Activated CD4-positive, alpha-beta T cell treated with anti-CD3 and anti-CD28 coated beads for 48 hours (primary cell): Measurements from ENCODE around the gene SLC25A25.

ENCODE experiments used
- DNase-seq: peaks from one replicate; pipeline ENCODE4 v3.0.0-alpha.2; 2020

Gene SLC25A25

DNA sequence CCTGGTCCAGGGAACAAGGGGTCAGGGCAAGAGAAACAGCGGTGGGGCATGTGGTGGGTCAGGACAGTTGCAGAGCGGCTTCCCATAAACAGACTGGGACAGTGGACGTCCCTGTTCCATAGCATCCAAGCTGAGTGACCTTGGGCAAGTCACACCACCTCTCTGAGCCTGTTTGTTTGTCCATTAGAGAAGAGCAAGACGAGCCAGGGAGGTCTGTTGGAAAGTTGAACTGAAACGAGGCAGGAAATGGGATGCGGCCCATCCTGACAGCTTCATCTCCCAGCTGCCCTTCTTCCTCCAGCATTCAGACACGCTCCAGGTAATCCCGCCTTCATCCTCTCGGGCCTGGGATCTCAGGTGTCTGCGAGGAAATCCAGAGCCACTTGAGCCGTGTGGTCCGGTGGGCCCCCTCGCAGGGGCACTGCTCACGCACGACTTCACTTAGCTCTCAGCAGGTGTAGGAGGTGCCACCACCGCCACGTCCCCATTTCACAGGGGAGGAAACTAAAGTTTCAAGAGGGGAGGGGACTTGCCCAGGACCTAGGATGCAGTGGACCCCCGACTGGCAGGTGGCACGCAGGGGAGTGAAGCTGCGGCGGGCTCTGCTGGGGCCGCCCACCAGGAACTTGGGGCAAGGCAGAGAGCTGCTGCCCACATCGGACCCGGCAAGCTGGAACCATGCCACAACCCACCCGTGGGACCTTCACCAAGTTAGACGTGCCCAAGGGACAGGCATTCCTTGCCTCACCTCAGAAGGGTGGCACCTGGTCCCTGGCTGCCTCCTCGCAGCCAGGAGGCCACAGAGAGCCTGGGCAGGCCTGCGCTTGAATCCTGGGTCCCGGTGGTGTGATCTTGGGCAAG, 46.5 kb downstream of the SLC25A25 start:
- DNase-seq: no peak

DNA sequence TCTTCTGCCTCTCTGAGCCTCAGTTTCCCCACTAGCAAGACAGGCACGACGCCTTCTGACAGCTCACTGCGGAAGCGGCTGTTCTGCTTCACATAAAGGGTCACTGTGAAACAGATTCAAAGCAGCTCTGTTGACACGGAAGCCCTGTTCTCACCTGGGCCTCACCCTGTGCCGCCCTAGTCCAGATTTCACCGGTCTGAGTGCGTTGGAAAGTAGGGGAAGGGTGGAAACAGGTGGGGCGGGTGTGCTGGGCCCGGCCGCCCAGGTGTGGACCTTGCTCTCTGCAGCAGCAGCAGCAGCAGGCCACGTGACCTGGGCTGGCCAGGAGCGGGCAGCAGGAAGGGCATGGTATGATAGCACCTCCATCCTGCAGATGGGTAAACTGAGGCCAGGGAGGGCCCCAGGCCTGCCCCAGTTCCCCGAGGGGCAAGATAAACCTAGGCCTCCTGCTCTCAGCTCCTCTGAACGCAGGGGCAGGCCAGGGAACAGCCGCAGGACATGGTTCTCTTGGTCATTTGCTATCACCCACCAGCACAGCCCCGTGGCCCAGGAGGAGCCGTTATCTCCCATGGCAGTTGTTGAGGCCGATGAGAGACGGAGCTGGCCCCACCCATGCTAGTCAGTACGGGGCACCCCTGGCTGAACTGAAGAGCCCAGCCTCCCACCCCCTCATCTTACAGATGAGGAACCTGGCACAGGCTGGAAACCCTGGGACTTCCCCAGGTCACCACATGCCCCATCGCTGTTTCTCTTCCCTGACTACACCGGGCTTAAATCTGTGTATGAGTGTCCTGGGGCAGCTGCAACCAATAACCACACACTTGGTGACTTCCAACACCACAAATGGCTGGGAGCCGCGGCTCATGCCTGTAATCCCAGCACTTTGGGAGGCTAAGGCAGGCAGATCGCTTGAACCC, 47.4 kb downstream of the SLC25A25 start:
- DNase-seq: peak; percentile 24

DNA sequence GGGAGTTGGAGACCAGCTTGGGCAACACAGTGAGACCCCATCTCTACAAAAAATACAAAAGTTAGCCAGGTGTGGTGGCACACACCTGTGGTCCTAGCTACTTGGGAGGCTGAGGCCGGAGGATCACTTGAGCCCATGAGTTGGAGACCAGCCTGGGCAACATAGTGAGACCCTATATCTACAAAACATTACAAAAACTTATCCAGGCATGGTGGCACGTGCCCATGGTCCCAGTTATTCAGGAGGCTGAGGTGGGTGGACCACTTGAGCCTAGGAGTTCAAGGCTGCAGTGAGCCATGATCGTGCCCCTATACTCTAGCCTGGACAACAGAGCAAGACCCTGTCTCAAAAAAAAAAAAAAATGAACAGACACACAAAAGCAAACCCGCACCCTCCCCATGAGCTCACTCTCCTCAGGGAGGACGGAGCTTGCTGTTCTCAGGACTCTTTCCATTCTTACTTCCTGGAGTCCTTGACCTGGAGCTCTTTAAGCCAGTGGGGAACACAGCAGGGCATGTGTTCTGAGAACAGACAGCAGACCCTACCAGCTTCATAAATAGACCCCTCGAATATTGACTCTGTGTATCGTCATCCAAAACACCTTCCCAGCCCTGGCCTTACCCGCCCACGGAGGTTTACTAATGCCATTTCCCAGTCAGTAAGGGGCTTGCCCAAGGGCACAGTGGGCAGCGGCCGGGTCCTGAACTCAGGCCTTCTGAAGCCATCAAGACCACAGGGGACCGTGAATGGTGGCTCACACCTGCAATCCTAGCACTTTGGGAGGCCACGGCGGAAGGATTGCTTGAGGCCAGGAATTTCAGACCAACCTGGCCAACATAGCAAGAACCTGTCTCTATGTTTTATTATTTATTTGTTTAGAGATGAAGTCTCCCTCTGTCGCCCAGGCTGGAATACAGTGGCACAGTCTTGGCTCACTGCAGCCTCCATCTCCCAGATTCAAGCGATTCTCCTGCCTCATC, 48.4 kb downstream of the SLC25A25 start:
- no peak for DNase-seq

DNA sequence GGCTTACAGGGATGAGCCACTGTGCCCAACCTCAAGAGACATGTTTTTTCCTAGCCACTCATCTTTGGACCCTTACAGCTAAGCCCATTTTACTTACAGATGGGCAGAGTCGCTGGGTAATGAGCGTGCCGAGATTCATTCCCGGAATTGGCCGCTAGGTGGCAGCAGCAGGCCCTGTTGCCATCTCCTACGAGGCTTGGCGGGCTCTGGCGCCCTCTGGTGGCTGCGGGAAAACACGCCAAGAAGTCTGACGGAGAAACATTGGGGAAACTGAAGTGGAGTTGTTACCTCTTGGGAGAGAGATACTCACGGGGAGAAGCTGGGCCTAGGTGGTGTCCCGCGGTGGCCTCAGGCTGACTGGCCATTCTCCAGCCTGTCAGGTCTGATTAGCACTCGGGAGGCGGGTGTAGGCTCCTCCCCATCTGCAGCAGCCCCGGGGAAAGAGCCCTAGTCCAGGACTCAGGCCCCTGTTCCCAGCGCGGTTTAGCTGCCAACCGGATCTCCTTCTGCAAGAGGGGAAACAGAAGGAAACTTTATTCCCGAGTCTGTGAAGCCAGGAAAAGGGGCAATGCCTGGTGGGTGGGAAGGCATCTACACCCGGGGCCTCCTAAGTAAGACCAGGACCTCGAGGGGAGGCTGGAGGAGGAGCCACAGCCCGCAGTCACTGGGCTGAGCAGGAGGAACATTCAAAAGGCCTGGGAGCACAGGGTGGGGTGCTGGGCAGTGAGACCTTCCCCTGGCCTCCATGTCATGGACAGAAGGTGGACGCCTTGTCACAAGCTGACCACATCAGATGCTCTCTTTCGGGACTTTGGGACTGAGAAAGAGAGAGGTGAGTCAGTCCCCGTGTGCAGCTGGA, 49.8 kb downstream of the SLC25A25 start:
- DNase-seq: peak; percentile 98

DNA sequence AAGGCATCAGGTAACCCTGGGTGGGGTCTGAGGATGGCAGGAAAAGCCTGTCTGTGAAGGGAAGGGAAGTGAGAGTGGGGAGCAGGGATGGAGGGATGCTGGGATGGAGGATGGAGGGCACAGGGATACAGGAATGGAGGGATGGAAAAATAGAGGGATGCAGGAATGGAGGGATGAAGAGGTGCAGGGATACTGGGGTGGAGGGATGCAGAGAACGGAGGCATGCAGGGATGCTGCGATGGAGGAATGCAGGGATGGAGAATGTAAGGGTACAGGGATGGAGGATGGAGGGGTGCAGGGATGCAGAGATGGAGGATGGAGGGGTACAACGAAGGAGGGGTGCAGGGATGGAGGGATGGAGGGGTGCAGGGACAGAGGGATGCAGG, 50.4 kb downstream of the SLC25A25 start:
- no peak for DNase-seq

DNA sequence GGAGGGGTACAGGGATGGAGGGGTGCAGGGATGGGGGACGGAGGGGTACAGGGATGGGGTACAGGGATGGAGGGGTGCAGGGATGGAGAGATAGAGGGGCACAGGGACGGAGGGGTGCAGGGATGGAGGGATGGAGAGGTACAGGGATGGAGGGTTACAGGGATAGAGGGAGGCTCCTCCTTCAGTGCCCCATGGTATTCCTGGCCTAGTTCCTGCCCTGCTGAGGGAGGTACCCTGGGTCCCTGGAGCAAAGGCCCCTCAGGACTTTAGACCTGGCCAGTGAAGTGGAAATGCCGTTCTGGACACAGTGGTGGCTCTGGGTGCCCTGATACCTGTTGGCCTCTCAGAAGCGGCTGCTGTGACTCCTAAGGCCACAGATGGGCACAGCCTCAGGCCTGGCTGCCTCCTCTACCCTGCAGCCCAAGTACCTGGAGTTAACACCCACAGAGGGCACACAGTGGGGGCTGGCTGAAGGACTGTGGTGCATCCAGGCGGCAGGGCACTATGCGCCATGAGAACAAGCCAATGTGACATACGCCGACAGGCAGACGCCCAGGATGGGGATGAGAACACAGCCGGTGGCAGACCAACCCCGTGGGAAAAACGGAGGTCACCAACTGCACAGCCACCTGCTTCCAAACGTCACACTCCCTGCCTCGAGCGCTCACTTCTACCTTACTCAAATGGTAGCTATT, 51.1 kb downstream of the SLC25A25 start:
- DNase-seq: no peak

DNA sequence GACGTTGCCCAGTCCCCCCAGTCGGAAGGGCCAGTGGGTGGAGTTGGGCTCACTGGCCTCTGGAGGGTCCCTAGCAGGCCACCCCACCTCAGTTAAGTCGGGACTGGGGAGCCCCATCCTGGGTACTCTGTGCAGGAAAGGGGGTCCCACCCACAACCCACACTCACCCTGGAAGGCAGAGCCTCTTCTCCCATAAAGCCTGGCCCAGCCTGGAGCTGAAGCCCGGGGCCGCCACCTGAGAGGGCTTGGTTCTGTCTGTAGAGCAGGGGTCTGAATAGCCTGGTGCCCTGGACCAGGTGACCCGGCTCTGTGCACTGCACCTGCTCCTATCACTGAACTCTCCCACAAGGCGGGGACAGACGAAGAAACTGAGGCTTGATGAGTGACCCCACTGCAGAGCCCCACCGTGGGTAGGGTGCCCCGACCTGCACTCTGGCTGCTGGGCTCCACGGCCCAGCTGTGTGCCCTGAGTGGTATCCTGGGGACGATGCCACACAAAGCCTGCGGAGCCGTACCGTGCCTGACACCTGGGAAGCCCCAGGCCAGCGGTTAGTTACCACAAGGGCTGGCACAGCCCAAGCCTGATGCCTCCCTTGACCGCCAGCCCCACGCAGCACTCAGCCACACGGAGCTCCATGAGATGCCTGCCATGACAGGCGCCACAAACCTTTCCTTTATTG, 52.2 kb downstream of the SLC25A25 start:
- no peak for DNase-seq

DNA sequence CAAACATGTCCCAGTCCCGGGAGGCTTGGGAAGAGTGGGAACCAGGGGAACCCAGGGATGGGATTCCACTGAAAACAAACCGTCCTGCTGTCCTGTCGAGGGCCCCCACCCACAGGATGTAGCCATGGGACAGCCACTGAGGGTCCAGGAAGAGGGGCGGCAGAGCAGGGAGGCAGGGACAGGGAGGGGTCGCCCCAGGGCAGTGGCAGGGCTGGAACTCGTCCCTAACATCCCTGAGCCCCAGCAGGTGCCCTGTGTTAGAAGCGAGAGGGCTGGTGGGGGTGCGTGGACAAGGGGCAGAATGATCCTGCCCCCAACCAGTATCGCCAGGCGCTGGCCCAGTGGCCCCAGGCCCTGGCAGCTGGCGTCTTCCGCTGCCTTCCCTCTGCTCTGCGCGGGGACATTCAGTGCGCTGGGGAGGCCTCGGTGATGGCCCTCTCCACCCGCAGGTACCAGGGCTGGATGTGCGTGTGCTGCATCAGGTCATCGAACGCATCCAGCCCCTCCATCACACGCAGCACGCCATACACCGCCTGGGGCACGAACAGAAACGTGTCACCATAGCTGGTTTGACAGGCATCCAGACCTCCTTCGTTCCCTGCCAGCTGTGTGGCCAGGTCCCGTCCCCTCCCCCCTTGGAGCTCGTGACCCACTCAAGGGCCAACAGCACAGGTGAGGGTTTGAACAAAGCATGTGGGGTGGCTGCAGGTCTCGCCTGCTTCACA, 52.9 kb downstream of the SLC25A25 start:
- no peak for DNase-seq

DNA sequence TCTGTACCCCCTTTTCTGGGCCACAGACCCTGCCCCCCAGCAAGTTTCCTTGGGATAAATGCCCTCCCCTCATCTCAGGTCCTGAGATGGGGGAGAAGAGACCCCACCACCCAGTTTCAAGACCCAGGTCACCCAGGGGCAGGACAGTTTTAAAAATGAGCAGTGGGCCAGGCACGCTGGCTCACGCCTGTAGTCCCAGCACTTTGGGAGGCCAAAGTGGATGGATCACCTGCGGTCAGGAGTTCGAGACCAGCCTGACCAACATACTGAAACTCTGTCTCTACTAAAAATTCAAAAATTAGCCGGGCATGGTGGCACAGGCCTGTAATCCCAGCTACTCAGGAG, 53.4 kb downstream of the SLC25A25 start:
- no peak for DNase-seq

DNA sequence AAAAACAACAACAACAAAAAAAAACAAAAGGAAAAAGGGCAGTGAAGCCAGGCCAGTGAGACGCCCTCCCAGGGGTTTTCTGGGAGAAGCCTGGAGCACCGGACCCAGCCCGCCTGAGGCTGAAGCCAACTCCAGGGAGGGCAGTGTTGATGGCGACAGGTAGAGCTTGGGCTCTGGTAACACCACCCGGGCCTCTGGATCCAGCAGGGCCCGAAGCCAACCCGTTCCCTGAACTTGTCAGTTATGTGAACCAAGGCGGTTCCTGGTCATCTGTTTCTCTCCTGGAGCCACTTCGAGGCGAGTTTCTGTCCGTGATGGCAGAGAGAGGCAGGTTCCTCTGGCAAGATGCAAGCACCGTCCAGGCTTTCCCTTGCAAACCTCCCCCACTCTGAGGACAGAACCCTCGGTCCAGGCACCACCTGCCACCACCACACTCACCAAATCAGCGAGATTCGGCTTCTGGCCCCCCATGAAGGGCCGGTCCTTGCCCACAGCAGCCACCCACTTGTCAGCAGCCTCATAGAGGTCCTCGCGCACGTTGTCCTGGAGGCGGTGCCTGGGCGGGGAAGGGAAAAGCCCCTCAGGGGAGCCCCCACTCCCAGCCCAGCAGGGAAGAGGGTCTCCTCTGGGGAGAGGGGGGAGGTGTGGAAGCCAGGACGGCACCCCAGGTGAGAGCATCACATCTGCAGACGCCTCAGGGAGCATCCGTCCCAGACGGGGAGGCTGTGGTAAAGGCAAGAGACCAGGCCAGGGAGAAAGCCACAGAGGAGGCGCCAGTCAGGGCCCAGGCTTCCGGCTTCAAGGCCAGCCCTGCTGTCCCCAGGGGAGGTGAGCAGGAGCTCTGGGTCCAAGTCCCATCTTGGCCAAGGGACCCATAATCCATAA, 54.1 kb downstream of the SLC25A25 start:
- DNase-seq: no peak

DNA sequence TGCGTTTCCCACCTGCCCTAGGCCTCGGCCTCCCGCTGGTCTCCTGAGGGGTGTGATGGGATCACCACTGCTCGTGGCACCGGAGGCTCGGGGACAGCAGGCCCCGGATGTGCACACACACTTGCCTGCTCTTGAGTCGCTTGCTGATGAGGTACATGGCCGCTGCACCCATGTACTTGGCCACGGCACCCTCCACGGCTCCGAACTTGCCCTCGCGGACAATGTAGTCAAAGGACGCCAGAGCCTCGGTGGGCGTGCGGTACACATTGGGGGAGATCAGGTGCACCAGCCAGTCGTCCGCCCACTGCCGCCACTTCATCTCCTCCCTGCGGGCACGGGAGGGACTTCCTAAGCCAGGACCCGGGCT, 54.8 kb downstream of the SLC25A25 start:
- no peak for DNase-seq

DNA sequence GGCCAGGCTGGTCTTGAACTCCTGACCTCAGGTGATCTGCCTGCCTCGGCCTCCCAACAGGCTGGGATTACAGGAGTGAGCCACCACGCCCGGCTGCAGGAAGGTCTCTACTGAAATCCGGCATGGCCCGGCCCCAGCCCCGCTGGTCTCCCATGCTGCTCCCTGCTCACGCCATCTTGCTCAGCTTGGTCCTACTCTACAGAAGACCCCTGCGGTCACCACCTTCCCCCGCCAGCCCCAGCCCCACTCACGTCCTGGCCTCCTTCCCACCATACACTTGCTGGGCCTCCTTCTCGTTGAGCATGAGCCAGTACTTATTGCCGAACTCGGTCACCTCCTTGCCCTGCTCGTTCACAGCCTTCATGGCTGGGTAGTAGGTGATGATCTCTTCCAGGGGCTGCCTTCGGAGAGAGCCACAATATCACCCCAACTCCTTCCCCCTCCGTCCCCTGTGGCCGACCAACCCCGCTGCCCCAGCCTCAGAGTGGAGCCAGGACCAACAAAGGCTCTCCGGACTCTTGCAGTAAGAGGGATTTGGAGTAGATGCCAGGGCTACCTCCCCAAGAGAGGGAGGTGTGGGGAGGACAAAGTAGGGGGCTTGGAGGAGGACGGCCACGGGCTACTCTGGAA, 55.5 kb downstream of the SLC25A25 start:
- no peak for DNase-seq

DNA sequence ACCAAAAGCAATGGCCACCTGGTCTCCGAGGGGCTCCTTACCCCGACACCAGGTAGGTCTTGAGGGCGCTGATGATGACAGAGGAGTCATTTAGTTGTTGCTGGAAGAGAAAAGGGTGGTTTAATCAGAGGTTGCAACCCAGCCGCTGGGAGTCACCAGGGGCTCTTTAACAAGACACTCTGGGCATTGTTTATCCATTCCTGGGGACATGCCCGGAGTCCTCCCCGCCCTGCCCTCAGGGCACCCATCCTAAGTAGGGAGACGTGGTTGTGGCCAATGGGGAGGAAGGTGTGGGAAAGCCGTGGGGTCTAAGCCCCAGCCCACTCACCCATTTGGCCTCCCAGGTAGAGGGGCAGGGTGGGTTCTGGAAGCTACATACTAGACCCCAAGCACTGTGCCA, 56.4 kb downstream of the SLC25A25 start:
- no peak for DNase-seq

DNA sequence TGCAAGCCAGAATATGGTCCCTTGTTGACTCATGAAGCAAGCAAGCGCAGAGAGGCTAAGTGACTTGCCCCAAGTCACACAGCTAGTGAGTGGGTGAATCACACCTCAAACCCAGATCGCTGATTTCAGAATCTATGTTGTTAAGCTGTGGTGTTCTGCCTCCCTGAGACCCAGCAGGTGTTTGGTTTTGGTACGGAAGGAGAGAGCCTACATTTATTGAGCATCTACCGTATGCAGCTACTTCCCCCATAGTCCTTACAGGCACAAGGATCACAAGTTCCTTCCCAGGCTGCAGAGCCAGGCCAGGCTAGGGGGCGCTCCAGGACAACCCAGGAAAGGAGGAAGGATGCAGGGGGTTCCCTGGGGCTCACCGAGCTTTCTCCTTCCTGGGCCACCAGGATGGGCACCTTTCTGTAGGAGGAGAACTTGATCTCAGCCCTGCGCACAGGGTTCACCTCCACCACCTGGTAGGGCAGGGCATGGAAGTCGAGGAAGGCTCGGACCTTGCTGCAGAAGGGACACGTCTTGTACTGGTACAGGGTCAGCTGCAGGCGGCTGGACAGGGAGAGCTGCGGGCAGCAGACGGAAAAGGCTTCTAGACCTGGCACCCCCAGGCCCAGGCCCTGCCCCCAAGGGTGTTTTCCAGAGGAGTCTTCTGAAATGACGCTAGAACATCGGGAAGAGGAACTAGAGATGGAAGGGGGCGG, 57.0 kb downstream of the SLC25A25 start:
- peak; percentile 64 for DNase-seq

DNA sequence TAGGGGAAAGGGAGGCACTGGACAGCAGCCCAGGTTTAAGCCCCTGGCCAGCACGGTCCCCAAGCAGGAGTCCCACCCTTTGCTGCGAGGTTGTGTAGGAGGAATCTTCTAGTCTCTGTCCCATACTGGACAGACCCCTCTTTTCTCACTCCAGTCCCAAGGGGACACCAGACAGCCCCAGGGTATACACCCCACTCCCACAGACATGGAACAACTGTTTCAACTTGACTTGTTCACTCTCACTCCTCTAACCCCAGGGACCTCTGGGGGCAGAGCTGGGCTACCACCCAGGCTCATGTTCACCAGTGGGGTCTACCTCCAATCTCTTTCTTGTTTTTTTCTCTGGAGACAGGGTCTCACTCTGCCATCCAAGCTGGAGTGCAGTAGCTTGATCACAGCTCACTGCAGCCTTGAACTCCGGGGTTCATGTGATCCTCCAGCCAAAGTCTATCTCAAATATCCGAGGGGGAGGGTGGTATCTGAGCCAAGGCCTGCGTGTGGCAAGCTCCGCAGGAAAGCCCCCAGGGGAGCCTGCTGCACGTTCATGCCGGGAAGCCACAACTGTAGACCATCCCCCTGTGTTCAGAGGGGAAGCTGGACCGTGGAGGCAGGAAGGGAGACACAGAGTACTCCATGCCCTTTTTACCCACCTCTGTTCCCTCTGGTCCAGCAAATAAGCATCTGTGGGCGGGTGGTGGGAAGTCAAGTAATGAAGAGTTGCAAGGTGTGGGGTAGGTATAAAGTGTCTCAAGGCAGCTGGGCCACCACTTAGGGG, 57.7 kb downstream of the SLC25A25 start:
- no peak for DNase-seq

DNA sequence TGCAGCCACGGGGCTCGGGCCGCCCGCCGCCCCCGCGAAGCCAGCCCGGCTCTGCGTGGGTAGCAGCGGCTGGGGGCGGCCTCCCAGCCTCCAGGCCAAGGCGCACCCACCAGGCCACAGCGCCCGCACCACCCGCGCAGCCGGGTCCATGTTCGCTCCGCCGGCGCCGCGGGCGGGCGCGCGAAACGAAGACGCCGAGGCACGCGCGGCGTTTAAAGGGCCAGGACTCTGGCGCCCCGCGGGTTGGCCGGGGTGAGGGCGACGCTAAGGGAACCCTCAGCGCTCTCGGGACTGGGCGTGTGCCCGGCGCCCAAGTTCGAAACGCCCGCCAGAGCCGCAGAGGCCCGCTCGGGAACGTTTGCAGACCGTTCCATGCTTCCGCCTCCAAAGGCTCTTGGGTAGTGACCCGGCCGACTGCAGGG, 59.5 kb downstream of the SLC25A25 start, which contains the start of gene PTGES2:
Gene PTGES2 (minus strand): TSS at position 162 of the 422 bp plus-strand sequence. CDS start 12 bp downstream, at position 150.
- DNase-seq: peak; percentile 84
